ENCODE measurements around the gene ARHGEF7.

GRCh38 chr13:111324736-111325135 is 209.6 kb downstream of the ARHGEF7 start:
- TF ChIP-seq CTCF (conservative IDR thresholded peaks at IDR 0.05 in 1 of 2, IDR thresholded peaks at IDR 0.05 in 1 of 2; ENCODE audit: extremely low read depth in 1 of 2, insufficient read depth in 1 of 2, low read depth in 1 of 2, low read length in 2 of 2) (no peak), EZH2 (IDR thresholded peaks at IDR 0.05; ENCODE audit: borderline replicate concordance, low read length) (no peak)
